Measurements from ENCODE around the gene NKD2.
"Not testable (repeated sequence)": the region's sequence is repeated elsewhere in the genome, so short reads cannot be mapped to it uniquely, and the experiment has no call there.

NKD2 gene

DNA sequence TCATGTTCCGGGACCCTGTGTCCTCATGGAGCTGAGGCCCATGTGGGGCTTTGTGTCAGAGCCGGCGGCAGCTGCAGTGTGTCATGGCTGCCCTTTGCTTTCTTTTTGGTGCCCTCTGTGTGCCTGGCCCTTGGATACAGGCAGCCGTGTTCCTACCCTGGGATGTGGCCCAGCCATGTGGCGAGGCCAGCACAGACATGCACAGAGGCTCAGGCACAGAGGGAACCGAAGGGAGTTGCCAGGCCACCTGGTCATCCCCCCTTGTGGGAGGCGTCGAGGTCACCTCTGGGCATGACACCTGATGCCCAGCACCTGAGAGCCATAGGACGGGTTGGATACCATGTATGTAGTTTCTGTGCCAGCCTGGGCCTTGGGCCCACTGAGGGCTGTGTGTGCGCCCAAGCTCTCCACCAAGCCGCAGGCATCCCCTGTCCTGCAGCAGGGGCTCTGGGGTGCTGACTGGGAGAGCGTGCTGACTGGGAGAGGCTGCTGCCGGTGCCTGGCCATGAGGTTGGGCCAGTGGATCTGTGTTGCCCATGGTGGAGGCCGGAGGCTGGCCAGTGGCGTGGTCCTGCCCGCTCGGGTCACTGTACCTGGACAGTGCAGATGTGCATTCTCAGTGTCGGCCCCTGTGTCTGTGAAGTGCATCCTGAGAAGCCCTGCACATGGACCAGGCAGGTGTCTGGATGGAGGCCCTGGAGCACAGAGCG lies 4.8 kb downstream of the NKD2 start:
- DNase-seq (ENCODE audit: low spot score) = no peak

DNA sequence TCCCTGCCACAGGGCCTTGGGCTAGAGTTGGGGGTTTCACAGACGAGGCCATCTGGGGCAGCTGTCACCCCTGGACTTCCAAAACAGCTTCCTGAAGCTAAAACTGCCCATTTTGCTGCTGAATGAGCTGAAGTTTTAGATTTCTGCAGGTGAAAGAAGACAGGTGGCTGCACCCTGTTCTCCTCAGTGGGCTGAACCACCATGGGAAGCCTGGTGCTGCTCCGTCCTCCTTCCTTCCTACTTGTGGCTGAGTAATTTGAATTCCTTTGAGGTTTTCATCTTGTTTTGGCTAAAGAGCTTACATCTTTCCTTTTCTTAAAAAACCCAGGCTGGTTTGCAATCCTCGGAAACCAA lies 5.3 kb downstream of the NKD2 start:
- DNase-seq (ENCODE audit: low spot score) = no peak

DNA sequence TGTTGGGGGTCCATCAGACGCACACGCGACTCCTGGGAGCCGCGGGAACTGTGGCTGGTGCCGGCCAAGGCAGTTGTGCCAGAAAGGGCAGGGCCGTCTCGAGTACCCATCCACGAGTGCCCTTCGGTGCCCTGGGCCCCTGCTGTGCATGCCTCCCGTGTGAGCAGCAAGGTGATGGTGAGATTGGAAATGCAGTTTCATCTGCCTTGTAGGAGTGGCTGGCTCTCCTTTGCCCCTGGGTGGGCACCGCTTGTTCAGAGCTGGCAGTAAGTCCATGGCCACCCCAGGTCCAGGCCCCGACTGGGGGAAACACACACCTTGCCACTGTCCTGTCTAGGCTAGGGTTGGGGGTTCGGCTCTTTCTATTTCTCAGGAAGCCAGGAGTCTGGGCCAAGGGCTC lies 5.7 kb downstream of the NKD2 start:
- no peak for DNase-seq (ENCODE audit: low spot score)

DNA sequence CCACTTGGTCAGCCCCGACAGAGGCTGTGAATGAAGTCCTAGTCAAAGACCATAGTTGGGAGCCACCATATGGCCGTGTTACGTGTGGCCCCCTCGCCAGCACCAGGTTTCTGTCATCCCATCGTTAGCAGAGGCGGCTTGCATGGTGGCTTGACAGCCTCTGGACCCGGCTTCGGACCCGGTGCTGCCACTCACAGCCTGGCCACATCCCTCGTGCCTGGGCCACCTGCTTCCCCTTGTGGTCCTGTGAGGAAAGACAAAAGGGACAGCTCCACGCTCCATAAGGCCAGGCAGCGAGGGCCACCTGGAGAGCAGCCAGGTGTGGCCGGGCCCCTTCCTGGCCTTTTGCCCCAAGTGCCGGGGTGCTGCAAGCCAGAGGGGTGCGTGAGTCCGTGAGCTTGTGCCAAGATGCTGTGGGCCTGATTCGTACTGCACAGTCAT lies 6.2 kb downstream of the NKD2 start:
- no peak for DNase-seq (ENCODE audit: low spot score)

DNA sequence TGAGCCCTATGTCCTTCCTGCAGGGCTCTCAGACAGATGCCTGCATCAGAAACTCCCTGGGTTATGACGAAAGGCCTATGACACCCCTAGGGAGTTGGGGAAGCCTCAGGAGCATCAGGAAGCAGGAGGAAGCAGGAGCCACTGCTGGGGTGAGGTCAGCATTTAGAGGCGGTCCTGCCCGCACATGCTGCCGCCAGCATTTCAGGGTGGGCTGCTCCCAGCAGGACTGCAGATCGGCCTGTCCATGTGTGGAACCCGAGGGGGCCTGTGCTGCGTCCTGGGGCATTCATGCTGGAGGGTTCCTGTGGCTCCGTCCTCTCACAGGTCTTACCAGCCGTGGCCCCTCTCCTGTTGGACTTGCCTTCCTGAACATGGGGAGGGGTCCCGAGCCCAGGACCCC lies 6.9 kb downstream of the NKD2 start:
- DNase-seq (ENCODE audit: low spot score) = no peak

DNA sequence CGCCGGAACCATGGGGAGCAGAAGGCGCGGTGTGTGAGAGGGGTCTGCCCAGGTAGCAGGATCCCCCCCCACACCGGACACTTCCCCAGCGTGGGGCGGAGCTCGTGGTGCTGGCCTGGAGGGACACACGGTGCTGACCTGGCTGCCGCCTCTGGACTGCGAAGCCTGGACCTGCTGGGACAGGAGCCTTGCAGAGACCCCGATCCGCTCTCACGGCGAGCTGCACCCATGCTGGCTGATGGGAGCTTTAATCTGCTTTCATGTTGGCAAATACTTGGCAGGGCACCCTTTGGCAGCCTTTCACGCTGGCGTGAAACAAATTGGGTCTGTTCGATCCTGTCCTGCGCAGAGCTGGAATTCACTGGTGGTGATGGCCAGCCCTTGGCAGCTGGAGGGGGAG lies 7.4 kb downstream of the NKD2 start:
- DNase-seq (ENCODE audit: low spot score) = no peak

DNA sequence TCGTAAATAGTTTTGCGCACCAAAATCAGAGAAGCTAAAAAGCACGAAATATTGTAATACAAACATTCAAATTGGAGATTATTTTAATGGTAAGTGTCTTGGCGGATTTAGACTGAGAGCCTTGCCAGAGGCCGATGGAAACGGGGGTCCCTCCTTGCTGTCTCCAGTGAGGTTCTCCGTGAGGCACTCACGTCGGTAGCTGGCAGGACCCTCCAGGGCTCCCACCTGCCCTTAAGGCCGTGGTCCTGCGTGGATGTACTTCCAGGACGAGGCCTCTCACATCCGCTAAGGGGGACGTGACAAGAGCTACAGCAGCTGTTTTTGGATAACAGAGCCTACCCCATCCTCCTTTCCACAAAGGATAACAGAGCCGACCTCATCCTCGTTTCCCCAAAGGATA lies 7.9 kb downstream of the NKD2 start:
- DNase-seq (ENCODE audit: low spot score) = no peak

DNA sequence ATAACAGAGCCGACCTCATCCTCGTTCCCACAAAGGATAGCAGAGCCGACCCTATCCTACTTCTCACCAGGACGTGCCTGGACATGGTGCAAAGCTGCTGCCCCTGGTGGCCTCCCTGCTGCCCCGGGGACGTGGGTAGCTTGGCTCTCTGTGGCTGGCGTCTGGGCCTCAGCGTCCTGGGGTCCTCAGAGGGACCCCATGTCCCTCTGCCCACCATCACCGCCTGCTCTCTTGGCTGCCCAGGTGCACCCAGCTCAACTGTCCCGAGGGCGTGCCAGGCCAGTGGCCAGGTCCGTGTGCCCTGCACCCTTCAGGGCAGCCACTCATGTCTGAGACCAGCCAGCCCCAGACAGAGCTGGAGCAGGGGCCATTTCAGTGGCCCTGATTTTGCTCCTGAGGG lies 8.5 kb downstream of the NKD2 start:
- no peak for DNase-seq (ENCODE audit: low spot score)

DNA sequence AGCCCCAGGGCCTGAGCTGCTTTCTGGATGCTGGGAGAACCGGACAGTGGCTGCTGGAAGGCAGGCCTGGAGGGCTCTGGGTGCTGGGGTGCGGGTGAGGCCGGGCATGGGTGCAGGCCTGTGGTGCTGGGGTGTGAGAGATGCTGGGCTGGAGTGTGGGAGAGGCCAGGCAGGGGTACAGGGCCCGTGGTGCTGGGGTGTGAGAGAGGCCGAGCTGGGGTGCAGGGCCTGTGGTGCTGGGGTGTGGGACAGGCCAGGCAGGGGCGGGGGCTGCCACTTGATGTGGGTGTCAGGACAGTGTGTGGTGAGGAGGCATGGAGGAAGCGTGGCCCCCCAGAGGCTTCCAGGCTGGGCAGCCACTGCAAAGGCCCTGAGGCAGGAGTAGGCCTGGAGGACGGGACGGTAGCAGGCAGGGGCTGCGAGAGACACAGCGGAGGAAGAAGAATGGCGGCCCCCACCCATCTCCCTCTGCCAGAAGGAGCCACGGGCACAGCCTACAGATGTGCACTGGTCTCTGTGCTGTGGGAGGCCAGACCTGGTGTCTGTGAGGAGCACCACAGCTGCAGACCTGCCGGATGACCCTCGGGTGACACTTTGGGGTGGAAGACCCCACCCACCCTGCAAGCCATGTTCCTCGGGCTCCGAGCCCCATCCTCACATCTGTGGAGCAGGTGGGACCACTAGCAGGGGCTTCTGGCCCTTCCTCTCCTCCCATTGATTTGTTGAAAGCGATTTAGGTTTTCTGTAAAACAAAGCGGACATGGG lies 9.3 kb downstream of the NKD2 start:
- no peak for DNase-seq (ENCODE audit: low spot score)

DNA sequence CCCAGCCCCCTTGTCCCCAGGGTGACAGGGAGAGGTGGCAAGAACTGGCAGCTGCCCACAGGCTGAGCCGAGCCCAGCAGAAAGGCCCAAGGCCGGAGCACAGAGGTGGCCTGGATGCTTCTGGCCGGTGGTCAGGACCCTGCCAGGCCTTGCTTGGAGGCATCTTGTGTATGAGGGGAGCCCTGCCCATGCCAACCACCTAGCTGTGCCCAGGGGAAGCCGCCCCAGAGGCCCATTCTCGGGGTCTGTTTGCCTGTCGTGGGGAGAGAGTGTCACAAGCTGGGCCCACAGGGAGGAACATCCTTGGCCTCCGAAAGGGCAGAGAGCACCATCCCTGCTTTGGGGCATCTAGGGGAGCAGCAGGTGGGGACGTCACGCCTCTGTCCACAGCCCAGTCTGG lies 10.0 kb downstream of the NKD2 start:
- no peak for DNase-seq (ENCODE audit: low spot score)

DNA sequence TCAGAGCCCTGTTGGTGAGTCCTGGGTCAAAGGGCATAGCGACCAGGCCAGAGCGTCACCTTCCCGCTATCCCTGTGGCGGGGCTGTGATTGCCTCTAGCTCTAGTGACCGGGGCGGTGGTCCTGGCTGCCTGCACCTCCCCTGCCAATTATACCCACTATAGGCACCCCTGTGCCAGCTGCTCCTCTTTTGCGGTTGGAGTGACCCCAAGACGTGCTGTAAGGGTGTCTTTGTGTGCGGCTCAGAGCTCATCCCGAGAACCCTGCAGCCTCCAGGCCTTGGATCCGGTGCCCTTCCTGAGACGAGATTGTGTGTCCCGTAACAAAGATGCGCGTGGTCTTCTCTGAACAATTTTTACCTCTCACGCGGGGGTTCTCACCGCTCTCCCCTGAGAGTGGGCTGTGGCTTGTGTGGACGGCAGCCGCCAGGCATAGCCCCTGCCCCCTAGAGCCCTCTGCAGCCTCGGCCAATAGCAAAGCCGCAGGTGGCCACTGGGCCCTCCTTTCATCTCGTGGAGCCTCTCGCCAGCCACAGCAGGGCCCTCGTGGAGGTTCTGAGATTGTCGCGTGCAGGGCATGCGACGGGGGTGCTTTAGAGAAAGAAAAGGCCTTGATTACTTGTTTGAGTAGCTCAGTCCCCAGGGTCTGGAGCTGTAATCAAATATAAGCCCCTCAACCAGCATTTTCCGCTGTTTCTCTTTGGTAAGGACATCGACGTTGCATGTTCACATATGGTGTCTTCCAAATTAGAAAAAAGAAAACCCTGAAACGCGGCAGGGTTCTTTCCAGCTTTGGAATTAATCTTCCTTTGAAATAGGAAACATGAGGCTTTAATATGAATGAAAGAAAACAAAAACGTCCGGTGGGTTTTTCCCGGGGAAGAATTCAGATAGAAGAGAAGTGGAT lies 10.7 kb downstream of the NKD2 start:
- DNase-seq (ENCODE audit: low spot score) = no peak

DNA sequence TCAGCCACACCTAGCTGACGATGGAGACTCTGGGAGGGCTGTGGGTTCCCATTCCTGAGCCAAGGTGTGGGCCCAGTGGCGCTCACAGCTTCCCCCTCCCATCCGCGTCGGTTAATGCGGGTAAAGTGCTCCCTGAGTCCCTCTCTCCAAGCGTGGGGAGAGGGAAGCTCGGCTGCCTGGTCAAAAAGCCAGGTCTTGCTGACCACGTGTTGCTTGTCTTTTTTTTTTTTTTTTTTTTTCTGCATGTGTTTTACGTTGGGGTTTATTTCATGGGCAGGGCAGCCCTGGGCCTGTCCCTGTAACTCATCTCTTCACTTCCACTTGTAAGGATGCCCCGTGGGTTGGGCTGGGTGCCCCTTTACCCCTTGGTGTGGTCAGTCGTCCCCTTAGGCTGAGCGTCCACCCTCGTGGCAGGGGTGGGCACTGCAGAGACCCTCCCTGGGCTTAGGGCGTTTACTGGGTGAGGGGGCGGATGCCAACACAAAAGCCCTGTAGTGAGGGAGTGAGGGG lies 11.9 kb downstream of the NKD2 start:
- DNase-seq (ENCODE audit: low spot score) = no peak

DNA sequence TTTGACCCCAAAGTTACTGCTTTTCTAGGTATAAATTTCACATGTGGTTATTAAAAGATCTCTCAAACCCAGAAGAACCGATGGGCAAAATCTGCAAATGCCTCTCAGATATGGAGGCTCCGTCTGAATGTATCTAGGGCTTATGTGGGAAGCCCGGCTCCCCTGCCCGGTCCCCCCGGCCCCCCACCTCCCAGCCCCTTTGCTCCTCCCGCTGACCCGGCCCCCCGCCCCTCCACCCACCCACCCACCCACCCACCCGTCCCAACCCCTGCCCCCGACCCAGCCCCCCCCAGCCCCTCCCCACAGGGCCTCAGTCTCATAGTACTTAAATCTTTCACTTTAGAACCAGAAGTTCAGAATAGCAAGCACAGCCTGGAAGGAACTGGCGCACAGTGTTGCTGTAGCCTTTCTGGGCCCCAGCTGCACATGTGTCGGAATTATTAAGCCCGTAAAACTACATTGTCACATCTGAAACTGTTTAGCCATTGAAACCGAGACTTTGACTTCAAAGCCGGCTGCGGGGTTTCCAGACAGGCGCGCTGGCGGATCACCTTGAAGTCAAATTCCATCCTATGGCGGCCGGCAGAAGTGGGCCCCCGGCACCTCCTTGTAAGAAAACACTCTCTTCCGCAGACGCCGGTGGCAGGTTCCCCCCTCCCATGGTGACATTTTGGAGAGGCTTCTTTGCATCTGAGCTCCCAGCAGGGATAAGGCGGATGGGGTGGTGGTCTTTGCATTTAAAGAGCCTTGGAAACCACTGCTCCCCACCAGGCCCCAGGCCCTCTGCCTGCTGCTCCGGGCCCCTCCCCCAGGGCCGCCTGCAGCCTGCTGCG lies 12.8 kb downstream of the NKD2 start:
- DNase-seq (ENCODE audit: low spot score) = no peak

DNA sequence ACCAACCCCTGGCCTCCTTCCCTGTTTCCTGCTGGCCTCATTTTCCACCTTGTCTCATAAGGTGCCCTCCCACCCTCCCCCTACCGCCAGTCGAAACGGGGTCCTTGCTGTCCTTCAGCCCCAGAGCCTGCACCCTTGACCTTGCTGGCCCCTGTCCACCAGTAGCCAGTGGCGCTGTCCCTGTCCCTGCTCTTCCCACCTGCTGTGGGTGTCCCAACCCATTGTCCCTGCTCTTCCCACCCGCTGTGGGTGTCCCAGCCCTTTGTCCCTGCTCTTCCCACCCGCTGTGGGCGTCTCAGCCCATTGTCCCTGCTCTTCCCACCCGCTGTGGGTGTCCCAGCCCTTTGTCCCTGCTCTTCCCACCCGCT lies 13.4 kb downstream of the NKD2 start:
- not testable (repeated sequence) for DNase-seq (ENCODE audit: low spot score)

DNA sequence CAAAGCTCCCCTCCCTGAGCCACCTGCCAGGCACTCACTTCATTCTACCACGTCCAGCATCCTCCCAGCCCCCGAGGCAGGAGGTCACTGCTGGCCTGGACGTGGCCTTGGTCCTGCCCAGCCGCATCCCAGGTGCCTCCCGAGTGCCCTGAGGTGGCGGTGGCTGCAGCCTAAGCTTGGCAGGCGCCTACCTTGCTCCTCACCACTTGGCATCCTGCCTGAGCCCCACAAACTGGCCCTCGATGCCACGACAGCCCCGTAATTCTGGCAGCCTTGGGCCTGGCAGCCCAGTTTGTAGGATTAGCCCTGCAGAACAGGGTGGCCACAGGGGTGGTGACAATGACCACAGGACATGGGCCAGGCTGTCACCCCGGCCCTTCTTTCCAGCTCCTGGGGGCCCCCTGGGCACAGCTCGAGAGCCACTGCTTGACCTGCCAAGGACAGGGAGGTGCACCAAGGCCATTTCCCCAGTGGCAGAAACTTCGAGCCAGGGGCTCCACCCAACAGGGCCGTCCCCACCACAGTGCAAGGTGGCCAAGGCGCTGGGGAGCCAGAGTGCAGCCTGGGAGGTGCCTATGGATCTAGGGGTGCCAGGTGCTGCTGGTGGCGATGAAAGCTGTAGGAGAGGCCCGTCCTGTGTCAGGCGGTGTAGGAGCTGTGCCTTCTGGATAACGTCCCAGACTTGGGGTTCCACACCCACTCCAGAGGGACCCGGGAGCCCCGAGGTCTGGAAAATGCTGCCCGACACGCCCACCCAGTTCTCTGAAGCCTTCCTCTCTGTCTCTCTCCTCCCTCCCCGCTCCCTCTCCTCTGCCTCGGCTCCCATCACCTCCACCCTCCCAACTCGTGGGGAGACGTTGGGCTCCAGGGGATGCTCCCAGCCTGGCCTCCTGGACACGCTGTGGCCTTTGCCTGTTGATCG lies 18.4 kb downstream of the NKD2 start:
- DNase-seq (ENCODE audit: low spot score) = no peak

DNA sequence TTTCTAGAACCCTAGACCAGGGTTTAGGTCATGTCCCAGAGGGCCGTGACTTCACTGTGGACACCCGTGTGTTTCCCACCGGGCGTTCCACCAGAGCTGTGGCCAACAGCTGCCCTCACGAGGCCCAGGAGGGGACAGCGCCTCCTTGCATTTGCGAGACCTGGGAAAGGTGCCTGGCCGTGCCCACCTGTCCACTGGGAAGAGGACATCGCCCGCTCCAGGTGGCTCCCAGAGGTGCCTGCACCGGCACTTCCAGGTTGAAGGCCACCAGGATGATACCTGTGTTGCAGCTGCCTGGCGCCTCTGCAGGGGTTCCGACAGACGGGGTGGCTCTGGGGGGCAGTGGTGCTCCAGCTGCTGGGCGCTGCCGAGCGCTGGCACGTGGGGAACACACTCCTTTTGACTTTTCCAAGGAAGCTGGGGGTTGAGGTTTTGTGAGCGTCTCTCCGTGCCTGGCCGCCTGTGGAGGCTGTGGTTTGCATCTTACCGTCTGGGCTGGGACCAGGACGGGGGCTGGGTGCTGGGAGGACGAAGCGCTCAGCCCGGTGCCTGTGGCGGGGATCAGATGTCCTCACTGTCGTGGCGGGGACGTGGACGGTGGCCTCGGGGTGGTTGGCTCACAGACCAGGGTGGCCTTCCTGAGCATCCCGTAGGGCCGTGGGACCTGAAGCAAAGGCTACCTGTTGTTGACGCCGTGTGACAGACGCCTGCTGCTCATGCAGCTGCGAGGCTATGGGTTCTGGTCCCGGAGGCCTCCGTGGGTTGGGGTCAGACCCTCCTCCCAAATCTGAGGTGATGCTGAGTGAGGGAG lies 19.2 kb downstream of the NKD2 start:
- DNase-seq (ENCODE audit: low spot score) = no peak

DNA sequence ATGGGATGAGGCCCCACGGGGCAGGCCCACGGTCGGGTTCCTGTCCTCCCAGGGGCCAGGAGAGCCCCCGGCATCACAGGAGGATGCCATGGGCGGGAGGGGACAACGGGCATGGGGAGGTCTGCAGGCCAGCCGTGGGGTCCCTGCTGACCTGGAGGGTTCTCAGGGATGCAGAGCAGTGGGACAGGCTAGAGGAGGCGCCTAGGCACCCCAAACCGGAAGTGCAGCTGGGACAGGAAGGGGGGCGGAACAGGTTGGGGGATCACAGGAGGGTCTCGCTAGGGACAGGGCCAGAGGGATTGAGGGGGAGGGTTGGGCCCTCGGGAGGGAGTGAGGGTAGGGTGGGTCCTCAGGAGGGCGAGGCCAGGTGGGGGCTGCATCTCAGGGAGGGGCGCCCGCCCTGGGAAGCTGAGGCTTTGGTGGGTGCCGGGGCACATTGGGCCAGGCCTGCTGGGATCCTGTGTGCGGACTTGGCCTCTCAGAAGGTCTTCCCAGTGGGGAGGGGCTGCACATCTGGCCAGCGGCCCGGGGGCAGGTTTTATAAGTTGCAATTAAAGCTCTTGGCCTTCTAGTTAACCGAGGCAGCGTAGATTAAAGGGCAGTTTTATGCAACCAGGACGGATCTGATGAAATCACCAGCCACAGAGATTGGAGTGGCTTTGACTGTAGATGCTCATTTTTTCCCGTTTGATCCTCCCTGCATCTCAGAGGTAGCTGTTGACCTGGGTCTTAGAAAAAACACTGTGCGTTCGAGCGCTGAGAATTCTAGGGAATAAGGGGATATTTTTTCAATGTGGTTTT lies 20.1 kb downstream of the NKD2 start:
- no peak for DNase-seq (ENCODE audit: low spot score)

DNA sequence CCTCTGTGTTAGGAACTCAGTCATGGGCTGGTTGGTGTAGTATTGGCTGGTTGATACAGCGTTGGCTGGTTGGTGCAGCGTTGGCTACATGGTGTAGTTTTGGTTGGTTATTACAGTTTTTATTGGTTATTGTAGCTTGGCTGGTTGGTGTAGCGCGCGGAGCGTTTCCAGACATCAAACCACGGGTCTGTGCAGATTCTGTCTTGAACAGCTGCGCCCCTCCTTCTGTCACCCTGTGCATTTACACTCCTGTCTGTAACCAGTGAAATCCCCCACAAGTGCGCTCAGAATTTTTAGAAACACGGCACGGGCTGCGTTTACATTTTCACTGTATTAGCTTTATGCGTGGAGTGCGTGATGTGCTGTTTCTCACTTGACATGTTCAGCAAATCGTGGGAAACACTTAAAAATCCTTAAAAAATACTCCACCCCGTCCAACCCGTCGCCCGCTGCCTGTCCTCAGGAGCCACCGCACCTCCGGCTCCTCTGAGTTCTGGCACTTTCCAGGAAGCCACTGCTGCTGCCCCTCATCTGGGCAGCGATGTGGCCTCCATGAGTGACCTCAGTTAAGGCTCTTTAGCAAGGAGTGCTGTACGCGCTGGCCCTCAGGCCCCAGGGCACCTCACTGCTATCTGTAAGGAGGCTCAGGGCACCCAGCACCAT lies 20.8 kb downstream of the NKD2 start:
- no peak for DNase-seq (ENCODE audit: low spot score)
